Measurements from ENCODE around the gene PRPSAP2. TPM values are rescaled to one million over a fixed set of nuclear protein-coding genes. Genes with fewer than 3 reads are reported as not detected.
"Not testable (repeated sequence)": the region's sequence is repeated elsewhere in the genome, so short reads cannot be mapped to it uniquely, and the experiment has no call there.

The PRPSAP2 gene
- polyA plus RNA-seq, 6 donors from 2014 or later, result 40.1 to 53.3 (median 46.1) TPM

DNA sequence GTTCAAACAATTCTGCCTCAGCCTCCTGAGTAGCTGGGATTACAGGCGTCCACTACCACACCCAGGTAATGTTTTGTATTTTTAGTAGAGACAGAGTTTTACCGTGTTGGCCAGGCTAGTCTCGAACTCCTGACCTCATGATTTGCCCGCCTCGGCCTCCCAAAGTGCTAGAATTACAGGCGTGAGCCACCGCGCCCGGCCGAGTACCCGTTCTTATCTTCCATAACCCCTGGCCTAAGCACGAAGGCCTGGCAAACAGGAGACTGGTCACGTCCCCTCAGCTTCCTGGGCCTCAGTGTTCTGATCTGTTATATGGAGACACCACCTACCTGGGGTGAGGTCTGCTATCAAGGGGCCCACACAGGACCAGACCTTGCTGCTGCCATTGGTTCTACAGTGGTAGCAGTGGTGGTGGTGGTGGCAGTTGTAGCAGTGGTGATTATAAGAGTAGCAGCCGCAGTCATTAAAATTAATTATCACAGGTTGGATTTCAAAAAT is 95.3 kb downstream of the PRPSAP2 start:
- Mint-ChIP-seq H3K27ac (peak overlapping the region in 1 of 6 donors; percentile 56), H3K4me1 (peaks cover 4 to 11% (median 7%) of the 10 kb centered on the region in 3 donors), H3K27me3 (peaks cover 15 to 30% (median 16%) of the 10 kb centered on the region in 3 donors)

DNA sequence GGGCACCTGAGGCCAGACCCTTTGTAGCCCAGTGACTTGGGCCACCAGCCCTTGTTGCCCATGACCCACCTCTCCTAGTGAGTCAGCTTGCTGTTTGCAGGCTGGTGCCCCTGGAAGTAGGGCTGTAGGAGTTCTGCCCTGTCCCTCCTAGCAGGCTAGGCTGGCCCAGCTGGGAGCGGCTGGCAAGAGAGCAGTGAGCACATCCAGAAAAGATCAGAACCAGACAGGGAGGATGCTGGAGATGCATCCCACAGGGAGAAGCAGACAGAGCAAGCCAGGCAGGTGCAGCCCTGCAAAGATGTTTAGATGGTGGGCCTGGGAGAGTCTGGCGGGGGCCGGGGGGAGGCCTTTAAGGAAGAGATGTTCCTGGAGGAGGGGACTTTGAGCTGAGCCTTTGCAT is 96.4 kb downstream of the PRPSAP2 start:
- peaks cover 11 to 31% (median 14%) of the 10 kb centered on the region in 3 donors for H3K27me3 Mint-ChIP-seq
- no peak overlapping the region for H3K4me3 Mint-ChIP-seq
- no peaks in the 10 kb centered on the region for H3K36me3 Mint-ChIP-seq
- ATAC-seq (ENCODE audit: low read depth in 2 of 2) (no peak), DNase-seq (no peak)
- H3K27ac Mint-ChIP-seq, result no peak overlapping the region
- peaks cover 4 to 11% (median 7%) of the 10 kb centered on the region in 3 donors for H3K4me1 Mint-ChIP-seq
- H3K9me3 Mint-ChIP-seq, result peaks cover 0 to 2% (median 0%) of the 10 kb centered on the region in 7 donors

More for the DNA sequence above, 95.3 kb downstream of the PRPSAP2 start:
- Mint-ChIP-seq H3K4me3 (no peak overlapping the region), H3K9me3 (peaks cover 0 to 2% (median 0%) of the 10 kb centered on the region in 7 donors), H3K36me3 (no peaks in the 10 kb centered on the region)
- no peak for ATAC-seq (ENCODE audit: low read depth in 2 of 2)
- no peak for DNase-seq

DNA sequence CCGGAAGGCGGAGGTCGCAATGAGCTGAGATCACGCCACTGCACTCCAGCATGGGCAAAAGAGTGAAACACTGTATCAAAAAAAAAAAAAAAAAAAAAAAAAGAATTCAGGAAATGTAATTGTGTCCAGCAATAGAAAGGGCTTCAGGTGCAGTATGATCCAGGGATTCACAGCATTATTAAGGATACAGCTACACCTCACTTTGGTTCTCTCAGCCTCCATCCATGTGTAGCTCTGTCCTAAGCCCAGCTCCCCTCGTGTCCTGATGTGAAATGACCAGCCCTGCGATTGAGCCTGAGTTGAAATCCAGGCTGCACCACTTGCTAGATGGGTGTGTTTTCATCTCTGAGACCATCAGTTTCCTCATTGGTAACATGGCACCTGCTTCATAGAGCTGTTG is 97.1 kb downstream of the PRPSAP2 start:
- Mint-ChIP-seq H3K9me3 (peaks cover 0 to 2% (median 0%) of the 10 kb centered on the region in 7 donors), H3K27me3 (peaks cover 4 to 24% (median 7%) of the 10 kb centered on the region in 3 donors), H3K4me1 (peaks cover 4 to 10% (median 7%) of the 10 kb centered on the region in 3 donors), H3K4me3 (no peak overlapping the region), H3K27ac (peak overlapping the region in 1 of 6 donors; percentile 28), H3K36me3 (no peaks in the 10 kb centered on the region)
- DNase-seq, result no peak
- no peak for ATAC-seq (ENCODE audit: low read depth in 2 of 2)

- not testable (repeated sequence) for ATAC-seq (ENCODE audit: low read depth in 2 of 2); H3K36me3 Mint-ChIP-seq; H3K27ac Mint-ChIP-seq; H3K9me3 Mint-ChIP-seq; DNase-seq; H3K4me3 Mint-ChIP-seq
- Mint-ChIP-seq H3K27me3 (peaks cover 0 to 22% (median 0%) of the 10 kb centered on the region in 3 donors), H3K4me1 (peaks cover 8 to 12% (median 10%) of the 10 kb centered on the region in 3 donors)
These were observed 98.1 kb downstream of the PRPSAP2 start for GRCh38 chr17:18956021-18956420.

DNA sequence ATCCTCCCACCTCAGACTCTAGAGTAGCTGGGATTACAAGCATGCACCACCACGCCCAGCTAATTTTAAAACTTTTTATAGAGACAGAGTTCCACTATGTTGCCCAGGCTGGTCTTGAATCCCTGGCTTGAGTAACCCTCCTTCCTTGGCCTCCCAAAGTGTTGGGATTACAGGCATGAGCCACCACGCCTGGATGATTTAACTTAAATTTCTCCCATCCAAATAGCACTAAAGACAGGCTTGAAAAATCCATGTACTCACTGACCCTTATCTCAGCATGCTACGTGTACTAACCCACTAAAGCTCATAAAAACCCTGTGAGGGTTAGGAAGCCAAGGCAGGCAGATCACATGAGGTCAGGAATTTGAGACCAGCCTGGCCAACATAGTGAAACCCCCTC is 98.7 kb downstream of the PRPSAP2 start:
- DNase-seq (no peak), ATAC-seq (ENCODE audit: low read depth in 2 of 2) (no peak)
- no peaks in the 10 kb centered on the region for H3K36me3 Mint-ChIP-seq
- H3K9me3 Mint-ChIP-seq, result peaks cover 0 to 2% (median 0%) of the 10 kb centered on the region in 7 donors
- H3K4me3 Mint-ChIP-seq, result no peak overlapping the region
- H3K4me1 Mint-ChIP-seq, result peaks cover 8 to 12% (median 11%) of the 10 kb centered on the region in 3 donors
- peaks cover 0 to 21% (median 0%) of the 10 kb centered on the region in 3 donors for H3K27me3 Mint-ChIP-seq
- H3K27ac Mint-ChIP-seq, result no peak overlapping the region

DNA sequence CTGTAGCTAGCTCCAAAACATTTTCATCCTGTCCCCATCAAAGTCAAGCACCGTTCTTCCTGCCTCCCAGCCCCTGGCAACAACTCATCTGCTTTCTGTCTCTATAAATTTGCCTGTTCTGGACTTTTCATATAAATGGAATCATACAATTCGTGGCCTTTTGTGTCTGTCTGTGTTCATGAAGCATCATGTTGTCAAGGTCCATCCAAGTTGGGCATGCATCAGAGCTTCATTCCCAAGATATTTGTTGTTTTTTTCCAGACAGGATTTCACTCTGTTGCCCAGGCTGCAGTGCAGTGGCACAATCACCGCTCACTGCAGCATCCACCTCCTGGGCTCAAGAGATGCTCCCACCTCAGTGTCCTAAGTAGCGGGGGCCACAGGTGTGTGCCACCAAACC is 99.9 kb downstream of the PRPSAP2 start:
- H3K27me3 Mint-ChIP-seq, result peaks cover 0 to 14% (median 0%) of the 10 kb centered on the region in 3 donors
- H3K4me3 Mint-ChIP-seq, result no peak overlapping the region
- ATAC-seq (ENCODE audit: low read depth in 2 of 2) (no peak), DNase-seq (no peak)
- H3K9me3 Mint-ChIP-seq, result peaks cover 0 to 2% (median 0%) of the 10 kb centered on the region in 7 donors
- H3K27ac Mint-ChIP-seq, result no peak overlapping the region
- peaks cover 8 to 18% (median 11%) of the 10 kb centered on the region in 3 donors for H3K4me1 Mint-ChIP-seq
- no peaks in the 10 kb centered on the region for H3K36me3 Mint-ChIP-seq

- H3K27ac Mint-ChIP-seq, result no peak overlapping the region
- no peak overlapping the region for H3K4me3 Mint-ChIP-seq
- peaks cover 8 to 18% (median 11%) of the 10 kb centered on the region in 3 donors for H3K4me1 Mint-ChIP-seq
- ATAC-seq (ENCODE audit: low read depth in 2 of 2), result no peak
- peaks cover 0 to 14% (median 0%) of the 10 kb centered on the region in 3 donors for H3K27me3 Mint-ChIP-seq
- H3K36me3 Mint-ChIP-seq, result no peaks in the 10 kb centered on the region
- H3K9me3 Mint-ChIP-seq, result peaks cover 0 to 2% (median 0%) of the 10 kb centered on the region in 7 donors
- DNase-seq, result no peak
These were observed 100.7 kb downstream of the PRPSAP2 start for GRCh38 chr17:18958611-18959010.

DNA sequence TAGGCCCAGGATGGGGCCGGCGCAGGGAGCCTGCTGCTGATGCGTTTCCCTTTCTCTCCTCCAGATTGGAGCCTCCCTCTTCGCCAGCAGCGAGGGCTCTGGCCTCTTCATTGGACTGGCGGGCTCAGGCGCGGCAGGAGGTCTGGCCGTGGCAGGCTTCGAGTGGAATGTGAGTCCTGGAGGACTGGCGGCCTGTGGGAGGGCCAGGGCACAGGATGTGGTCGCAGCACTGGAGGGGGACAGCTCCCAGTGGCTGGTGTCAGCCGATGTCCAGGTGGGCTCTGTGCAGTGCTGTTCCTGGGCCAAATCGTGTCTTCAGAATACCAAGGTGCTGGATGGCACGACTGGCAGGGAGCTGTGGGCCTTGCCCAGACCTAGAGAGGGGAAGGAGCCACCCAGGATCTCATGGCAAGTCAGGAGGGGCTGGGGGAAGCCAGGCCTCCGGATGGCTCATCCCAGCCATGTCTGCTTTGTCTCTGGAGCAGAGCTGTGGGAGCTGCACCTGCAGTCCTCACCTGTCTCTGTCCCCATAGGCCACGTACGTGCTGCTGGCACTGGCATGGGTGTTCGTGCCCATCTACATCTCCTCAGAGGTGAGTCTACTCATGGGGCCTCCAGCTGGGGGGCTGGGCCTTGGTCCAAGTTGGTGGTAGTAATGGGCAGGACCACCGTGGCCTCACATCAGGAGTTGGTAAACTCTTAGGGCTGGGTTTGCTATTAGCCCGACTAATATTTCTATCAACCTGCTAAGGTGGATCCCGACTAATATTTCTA is 101.3 kb downstream of the PRPSAP2 start:
- H3K27me3 Mint-ChIP-seq, result peaks cover 0 to 14% (median 0%) of the 10 kb centered on the region in 3 donors
- DNase-seq, result no peak
- ATAC-seq (ENCODE audit: low read depth in 2 of 2), result no peak
- no peaks in the 10 kb centered on the region for H3K36me3 Mint-ChIP-seq
- H3K9me3 Mint-ChIP-seq, result peaks cover 0 to 2% (median 0%) of the 10 kb centered on the region in 7 donors
- peak overlapping the region in 1 of 6 donors; percentile 60 for H3K27ac Mint-ChIP-seq
- H3K4me3 Mint-ChIP-seq, result no peak overlapping the region
- H3K4me1 Mint-ChIP-seq, result peaks cover 8 to 18% (median 11%) of the 10 kb centered on the region in 3 donors

- Mint-ChIP-seq H3K36me3 (no peaks in the 10 kb centered on the region), H3K27ac (no peak overlapping the region), H3K9me3 (peaks cover 0 to 2% (median 0%) of the 10 kb centered on the region in 7 donors), H3K4me3 (no peak overlapping the region), H3K27me3 (peaks cover 0 to 14% (median 0%) of the 10 kb centered on the region in 3 donors), H3K4me1 (peaks cover 8 to 18% (median 11%) of the 10 kb centered on the region in 3 donors)
- ATAC-seq (ENCODE audit: low read depth in 2 of 2) (no peak), DNase-seq (no peak)
These were observed 101.9 kb downstream of the PRPSAP2 start for GRCh38 chr17:18959845-18960240.

- Mint-ChIP-seq H3K4me1 (peaks cover 8 to 16% (median 10%) of the 10 kb centered on the region in 3 donors), H3K9me3 (peaks cover 0 to 2% (median 0%) of the 10 kb centered on the region in 7 donors), H3K4me3 (no peak overlapping the region), H3K36me3 (no peaks in the 10 kb centered on the region), H3K27me3 (peaks cover 0 to 13% (median 0%) of the 10 kb centered on the region in 3 donors), H3K27ac (peak overlapping the region in 1 of 6 donors; percentile 49)
- DNase-seq (no peak), ATAC-seq (ENCODE audit: low read depth in 2 of 2) (no peak)
These were observed 102.3 kb downstream of the PRPSAP2 start for GRCh38 chr17:18960241-18960665.

- H3K27ac Mint-ChIP-seq, result peak overlapping the region in 2 of 6 donors; percentile 49 to 56
- ATAC-seq (ENCODE audit: low read depth in 2 of 2) (peak; percentile 93 to 96), DNase-seq (peak; percentile 76)
- H3K4me3 Mint-ChIP-seq, result no peak overlapping the region
- peaks cover 0 to 9% (median 0%) of the 10 kb centered on the region in 3 donors for H3K27me3 Mint-ChIP-seq
- no peaks in the 10 kb centered on the region for H3K36me3 Mint-ChIP-seq
- no peaks in the 10 kb centered on the region for H3K9me3 Mint-ChIP-seq
- H3K4me1 Mint-ChIP-seq, result peaks cover 5 to 11% (median 6%) of the 10 kb centered on the region in 3 donors
These were observed 103.0 kb downstream of the PRPSAP2 start for GRCh38 chr17:18960803-18961511.

- H3K4me1 Mint-ChIP-seq, result peaks cover 5 to 11% (median 6%) of the 10 kb centered on the region in 3 donors
- no peaks in the 10 kb centered on the region for H3K9me3 Mint-ChIP-seq
- no peak overlapping the region for H3K4me3 Mint-ChIP-seq
These were observed 103.9 kb downstream of the PRPSAP2 start for GRCh38 chr17:18961634-18962493.

More at GRCh38 chr17:18961634-18962493, 103.9 kb downstream of the PRPSAP2 start:
- DNase-seq (no peak), ATAC-seq (ENCODE audit: low read depth in 2 of 2) (no peak)
- H3K36me3 Mint-ChIP-seq, result no peaks in the 10 kb centered on the region
- H3K27ac Mint-ChIP-seq, result peak overlapping the region in 2 of 6 donors; percentile 70 to 77
- H3K27me3 Mint-ChIP-seq, result peaks cover 0 to 9% (median 0%) of the 10 kb centered on the region in 3 donors

Data from naive B cell (primary cell).